AG04450 (cell line): Measurements from ENCODE around the gene PLCB2. TPM values are rescaled to one million over a fixed set of nuclear protein-coding genes. Genes with fewer than 3 reads are reported as not detected.

ENCODE experiments used
- CTCF ChIA-PET: fragments of 300-600, 350-600 bp; formaldehyde crosslinking; extraction: SDS; loops from one replicate; lab custom pipeline; 2022; ENCODE audit warnings: antibody characterized with exemption, inconsistent platforms; lab: Charles Lee
- POLR2A ChIA-PET: fragments of 350-600 bp; formaldehyde crosslinking; extraction: SDS; loops from one replicate; lab custom pipeline; 2021; ENCODE audit warnings: antibody characterized with exemption, inconsistent platforms; lab: Yijun Ruan, JAX
- DNase-seq: peaks from one replicate; pipeline ENCODE4 v3.0.0-alpha.2; 2011; ENCODE audit warnings: low read depth, low spot score
- H3K27ac ChIP-seq: one replicate; pipeline ENCODE4 v1.5.1; 2012; ENCODE audit warnings: low read depth, low read length, control low read depth
- H3K27me3 ChIP-seq: one replicate; pipeline ENCODE4 v1.6.0; 2012; ENCODE audit warnings: low read length; ENCODE audit not compliant: control insufficient read depth, insufficient read depth
- H3K4me3 ChIP-seq: 2 replicates; pipeline ENCODE4 v1.5.1; 2011; ENCODE audit warnings: mild to moderate bottlenecking, low read depth, low read length, control low read depth
- H3K9me3 ChIP-seq: 2 replicates; pipeline ENCODE4 v1.5.1; 2012; ENCODE audit warnings: low read length; ENCODE audit not compliant: control insufficient read depth, insufficient read depth
- CTCF ChIP-seq: IDR thresholded peaks from 2 replicates; pipeline ENCODE4 v1.5.1; 2011; ENCODE audit warnings: low read depth, low read length, control low read depth, inconsistent platforms
- polyA plus RNA-seq: library from polyadenylated mRNA; depleted of rRNA; stranded (reverse); fragments of >200 nt; gene quantifications from 2 replicates; pipeline ENCODE4 v1.2.3, GENCODE V29; 2011

PLCB2 gene
- polyA plus RNA-seq, 1 experiment: 0.24 TPM

GRCh38 chr15:40340740-40341400 lies 33.1 kb upstream of the PLCB2 start, which contains the start of gene CCDC9B:
Gene CCDC9B (minus strand): TSS chr15:40340939. CDS start chr15:40340819, 120 bp downstream.
- CTCF ChIA-PET: interaction anchor here (1.0 to 8.6 kb wide), 6 partner anchors 12 to 249 kb away, joined by 3 to 85 read pairs (median 9); partner anchors contain the start of gene INAFM2
- Histone ChIP-seq H3K27me3 (no peaks in the 10 kb centered on the region), H3K27ac (peak within 1 kb of the TSS; percentile 97), H3K9me3 (no peaks in the 10 kb centered on the region), H3K4me3 (peak within 1 kb of the TSS; percentile 70)
- no peak for DNase-seq
- POLR2A ChIA-PET: interaction anchor here (0.6 to 4.9 kb wide), 7 partner anchors 11 to 253 kb away, joined by 3 to 101 read pairs (median 5); partner anchors contain the start of gene INAFM2
- no peak for TF ChIP-seq CTCF

GRCh38 chr15:40340038-40340739 lies 32.5 kb upstream of the PLCB2 start:
- no peaks in the 10 kb centered on the region for H3K9me3 ChIP-seq
- CTCF ChIA-PET: interaction anchor here (0.6 to 8.6 kb wide), 7 partner anchors 12 to 83 kb away, joined by 3 to 85 read pairs (median 10); partner anchors contain the start of genes INAFM2 and IVD

GRCh38 chr15:40339621-40339945 lies 31.8 kb upstream of the PLCB2 start:
- peak overlapping the region; percentile 97 for H3K27ac ChIP-seq
- no peak for DNase-seq
- POLR2A ChIA-PET: interaction anchor here (1.1 to 4.9 kb wide), 4 partner anchors 12 to 40 kb away, joined by 3 to 101 read pairs (median 12); partner anchors contain the start of gene INAFM2
- peak overlapping the region; percentile 70 for H3K4me3 ChIP-seq
- no peak; the same call in 1 of the 2 replicates for TF ChIP-seq CTCF
- no peaks in the 10 kb centered on the region for H3K9me3 ChIP-seq
- H3K27me3 ChIP-seq: no peaks in the 10 kb centered on the region
- CTCF ChIA-PET: interaction anchor here (0.6 to 8.6 kb wide), 8 partner anchors 11 to 84 kb away, joined by 3 to 85 read pairs (median 8); partner anchors contain the start of genes INAFM2 and IVD

More at GRCh38 chr15:40340038-40340739, 32.5 kb upstream of the PLCB2 start:
- H3K27me3 ChIP-seq: no peaks in the 10 kb centered on the region
- DNase-seq: no peak
- H3K27ac ChIP-seq: peak overlapping the region; percentile 97
- POLR2A ChIA-PET: interaction anchor here (0.7 to 4.9 kb wide), 6 partner anchors 12 to 49 kb away, joined by 3 to 101 read pairs (median 6); partner anchors contain the start of gene INAFM2
- H3K4me3 ChIP-seq: peak overlapping the region; percentile 70
- no peak; the same call in 1 of the 2 replicates for TF ChIP-seq CTCF

- Histone ChIP-seq H3K27ac (peak overlapping the region; percentile 97), H3K9me3 (no peaks in the 10 kb centered on the region), H3K27me3 (no peaks in the 10 kb centered on the region), H3K4me3 (peak overlapping the region; percentile 70)
- no peak for TF ChIP-seq CTCF
- DNase-seq: peak; percentile 74
- ChIA-PET CTCF (interaction anchor here (0.7 to 8.6 kb wide), 10 partner anchors 10 to 84 kb away, joined by 3 to 85 read pairs (median 8); partner anchors contain the start of genes INAFM2 and IVD), POLR2A (interaction anchor here (0.7 to 4.9 kb wide), 5 partner anchors 11 to 145 kb away, joined by 3 to 101 read pairs (median 8); partner anchors contain the start of gene INAFM2)
These were observed 31.3 kb upstream of the PLCB2 start for GRCh38 chr15:40338921-40339620.
